CD4-positive, alpha-beta T cell (primary cell): ENCODE measurements around the gene AFF3. TPM values are rescaled to one million over a fixed set of nuclear protein-coding genes. Genes with fewer than 3 reads are reported as not detected.

Experiments
- ATAC-seq: fragments of 200-7000 bp; cut with Tn5 transposase; one replicate; pipeline ENCODE4 v1.10.0; 2022; ENCODE audit warnings: mild to moderate bottlenecking; ENCODE audit not compliant: poor library complexity
- CTCF ChIA-PET: fragments of 350-600 bp; sonication (Branson Sonifier 250); formaldehyde crosslinking; loops from one replicate; lab custom pipeline; 2021; ENCODE audit warnings: antibody characterized with exemption, inconsistent platforms; lab: Charles Lee
- POLR2A ChIA-PET: fragments of 350-600 bp; sonication (Branson Sonifier 250); formaldehyde crosslinking; loops from one replicate; lab custom pipeline; 2021; ENCODE audit warnings: antibody characterized with exemption, inconsistent platforms; lab: Charles Lee
- DNase-seq, 14 experiments: peaks; one replicate each; pipeline ENCODE4 v3.0.0-alpha.2; 2013 to 2020; ENCODE audit warnings: mixed read lengths in 2 of 14
- H3K27ac ChIP-seq, 2 donors: one replicate each; pipeline versions ENCODE4 v1.5.1 to v1.7.0; 2013; ENCODE audit warnings: low read length in 2 of 2, low read depth in 1 of 2, mild to moderate bottlenecking in 1 of 2
- H3K27me3 ChIP-seq, 2 experiments: 1 replicate in 1 of 2; 2 replicates in 1 of 2; pipeline versions ENCODE4 v1.6.1 to v1.7.0; 2013; ENCODE audit warnings: low read length in 2 of 2, control low read depth in 1 of 2, mild to moderate bottlenecking in 1 of 2, moderate library complexity in 1 of 2; ENCODE audit not compliant: insufficient read depth in 2 of 2, control insufficient read depth in 1 of 2
- H3K36me3 ChIP-seq: one replicate; pipeline ENCODE4 v1.6.1; 2013; ENCODE audit warnings: low read length, control low read depth; ENCODE audit not compliant: insufficient read depth
- H3K4me1 ChIP-seq: one replicate; pipeline ENCODE4 v1.6.1; 2013; ENCODE audit warnings: low read length, control low read depth; ENCODE audit not compliant: insufficient read depth
- H3K4me3 ChIP-seq: one replicate; pipeline ENCODE4 v1.5.1; 2013; ENCODE audit warnings: mild to moderate bottlenecking, low read length, moderate library complexity
- H3K9me3 ChIP-seq, 2 experiments: 1 replicate in 1 of 2; 2 replicates in 1 of 2; pipeline versions ENCODE4 v1.6.1 to v1.7.0; 2013; ENCODE audit warnings: low read length in 2 of 2, mild to moderate bottlenecking in 2 of 2, control low read depth in 1 of 2, moderate library complexity in 1 of 2; ENCODE audit not compliant: control insufficient read depth in 1 of 2, insufficient read depth in 1 of 2
- H3K27ac Mint-ChIP-seq: one replicate; pipeline ENCODE4 v1.8.0; 2020; ENCODE audit warnings: mixed read lengths
- H3K27me3 Mint-ChIP-seq: one replicate; pipeline ENCODE4 v1.8.0; 2021; ENCODE audit warnings: mixed read lengths
- H3K36me3 Mint-ChIP-seq: one replicate; pipeline ENCODE4 v1.8.0; 2021; ENCODE audit warnings: low read depth, mixed read lengths
- H3K4me1 Mint-ChIP-seq: one replicate; pipeline ENCODE4 v1.8.0; 2021; ENCODE audit warnings: low read depth, mixed read lengths
- H3K4me3 Mint-ChIP-seq: one replicate; pipeline ENCODE4 v1.8.0; 2020; ENCODE audit warnings: mild to moderate bottlenecking, mixed read lengths
- H3K9me3 Mint-ChIP-seq: one replicate; pipeline ENCODE4 v1.8.0; 2020; ENCODE audit warnings: mixed read lengths
- CTCF ChIP-seq: fragments of 200-600 bp; IDR thresholded peaks from one replicate; pipeline ENCODE4 v1.8.0; 2022; ENCODE audit warnings: antibody characterized with exemption, mild to moderate bottlenecking
- intact Hi-C, 2 experiments: fragments of 100-400 bp; cut with DNase I in 1 of 2; cut with micrococcal nuclease in 1 of 2; formaldehyde crosslinking; loops; one replicate each; pipeline versions ENCODE4 v1.15.1 to v1.9.0; 2023 to 2025; cut with DNase I, micrococcal nuclease
- total RNA-seq, 174 experiments: library from RNA in 2 of 174; stranded (reverse) in 2 of 174; gene quantifications; one replicate each; pipeline ENCODE4 v1.2.3 and lab custom pipeline; 2021 to 2026

Gene AFF3
- total RNA-seq, 2 experiments from 2014 or later: 15.4 to 15.7 TPM

- Histone ChIP-seq H3K9me3 (no peaks in the 10 kb centered on the region), H3K36me3 (no peaks in the 10 kb centered on the region), H3K27ac (no peak overlapping the region), H3K4me1 (no peaks in the 10 kb centered on the region), H3K27me3 (no peaks in the 10 kb centered on the region), H3K4me3 (no peak overlapping the region)
- no peak for TF ChIP-seq CTCF
- intact Hi-C loops: no loop called here
- no peaks in the 10 kb centered on the region for H3K27me3 Mint-ChIP-seq
- ATAC-seq (no peak), DNase-seq (no peak)
- H3K4me3 Mint-ChIP-seq: no peak overlapping the region
- CTCF ChIA-PET: no interaction called here
- H3K9me3 Mint-ChIP-seq: no peaks in the 10 kb centered on the region
- POLR2A ChIA-PET: no interaction called here
- H3K27ac Mint-ChIP-seq: no peak overlapping the region
- no peaks in the 10 kb centered on the region for H3K4me1 Mint-ChIP-seq
- peaks cover 7% of the 10 kb centered on the region for H3K36me3 Mint-ChIP-seq
Measured at GRCh38 chr2:99641999-99642398, 500.4 kb downstream of the AFF3 start.

- Histone ChIP-seq H3K4me3 (no peak overlapping the region), H3K36me3 (no peaks in the 10 kb centered on the region), H3K27ac (no peak overlapping the region), H3K27me3 (no peaks in the 10 kb centered on the region), H3K4me1 (no peaks in the 10 kb centered on the region), H3K9me3 (peaks cover 0 to 8% of the 10 kb centered on the region in 2 experiments)
- intact Hi-C loops: no loop called here
- H3K36me3 Mint-ChIP-seq: peaks cover 4% of the 10 kb centered on the region
- ChIA-PET CTCF (no interaction called here), POLR2A (no interaction called here)
- ATAC-seq: no peak
- DNase-seq: no peak
- no peak overlapping the region for H3K27ac Mint-ChIP-seq
- H3K4me1 Mint-ChIP-seq: no peaks in the 10 kb centered on the region
- no peak for TF ChIP-seq CTCF
- H3K4me3 Mint-ChIP-seq: no peak overlapping the region
- H3K9me3 Mint-ChIP-seq: no peaks in the 10 kb centered on the region
- no peaks in the 10 kb centered on the region for H3K27me3 Mint-ChIP-seq
Measured at GRCh38 chr2:99640635-99641151, 501.7 kb downstream of the AFF3 start.

GRCh38 chr2:99638791-99639190, 503.6 kb downstream of the AFF3 start:
- Histone ChIP-seq H3K4me1 (no peaks in the 10 kb centered on the region), H3K27ac (no peak overlapping the region), H3K36me3 (no peaks in the 10 kb centered on the region), H3K4me3 (no peak overlapping the region), H3K27me3 (no peaks in the 10 kb centered on the region), H3K9me3 (peaks cover 0 to 17% of the 10 kb centered on the region in 2 experiments)
- ChIA-PET POLR2A (no interaction called here), CTCF (no interaction called here)
- Mint-ChIP-seq H3K27me3 (no peaks in the 10 kb centered on the region), H3K27ac (no peak overlapping the region), H3K4me1 (no peaks in the 10 kb centered on the region), H3K9me3 (no peaks in the 10 kb centered on the region), H3K4me3 (no peak overlapping the region), H3K36me3 (no peaks in the 10 kb centered on the region)
- intact Hi-C loops: no loop called here
- no peak for TF ChIP-seq CTCF
- DNase-seq (no peak), ATAC-seq (no peak)
